Measurements from ENCODE around the gene NOSIP. TPM values are rescaled to one million over a fixed set of nuclear protein-coding genes. Genes with fewer than 3 reads are reported as not detected.

Gene NOSIP
- total RNA-seq, 1 experiment from 2014 or later = 57.9 TPM

GRCh38 chr19:49592486-49593232 is 12.3 kb upstream of the NOSIP start:
- DNase-seq (ENCODE audit: unreplicated experiment) = peak; percentile 63
- Mint-ChIP-seq H3K27ac (ENCODE audit: low read depth, unreplicated experiment) (peak overlapping the region; percentile 38), H3K9me3 (ENCODE audit: unreplicated experiment) (no peaks in the 10 kb centered on the region), H3K4me1 (ENCODE audit: insufficient read depth, unreplicated experiment) (peaks cover 27% of the 10 kb centered on the region), H3K27me3 (ENCODE audit: insufficient read depth, unreplicated experiment) (no peaks in the 10 kb centered on the region), H3K36me3 (ENCODE audit: insufficient read depth, unreplicated experiment) (peaks cover 32% of the 10 kb centered on the region), H3K4me3 (ENCODE audit: unreplicated experiment) (peak overlapping the region; percentile 71)
- ChIA-PET CTCF (interaction anchor here (0.6 to 2.5 kb wide), 4 partner anchors 18 to 1033 kb away, joined by 3 to 11 read pairs (median 3); no protein-coding TSS in a partner anchor), POLR2A (interaction anchor here (0.5 to 8.4 kb wide), 11 partner anchors 9 to 1269 kb away, joined by 3 to 138 read pairs (median 5); partner anchors contain the start of genes BCL2L12, IRF3, NOSIP and PPP1R15A)
- no TSS peak for BruUV-seq (replicated peaks)
- no peak for TF ChIP-seq CTCF (IDR thresholded peaks at IDR 0.05; ENCODE audit: unreplicated experiment)
- intact Hi-C loops (cut with micrococcal nuclease) = loop anchor here (5.0 kb wide), 1 partner anchor 85 kb away; the partner anchor contains the start of gene PRMT1

DNA sequence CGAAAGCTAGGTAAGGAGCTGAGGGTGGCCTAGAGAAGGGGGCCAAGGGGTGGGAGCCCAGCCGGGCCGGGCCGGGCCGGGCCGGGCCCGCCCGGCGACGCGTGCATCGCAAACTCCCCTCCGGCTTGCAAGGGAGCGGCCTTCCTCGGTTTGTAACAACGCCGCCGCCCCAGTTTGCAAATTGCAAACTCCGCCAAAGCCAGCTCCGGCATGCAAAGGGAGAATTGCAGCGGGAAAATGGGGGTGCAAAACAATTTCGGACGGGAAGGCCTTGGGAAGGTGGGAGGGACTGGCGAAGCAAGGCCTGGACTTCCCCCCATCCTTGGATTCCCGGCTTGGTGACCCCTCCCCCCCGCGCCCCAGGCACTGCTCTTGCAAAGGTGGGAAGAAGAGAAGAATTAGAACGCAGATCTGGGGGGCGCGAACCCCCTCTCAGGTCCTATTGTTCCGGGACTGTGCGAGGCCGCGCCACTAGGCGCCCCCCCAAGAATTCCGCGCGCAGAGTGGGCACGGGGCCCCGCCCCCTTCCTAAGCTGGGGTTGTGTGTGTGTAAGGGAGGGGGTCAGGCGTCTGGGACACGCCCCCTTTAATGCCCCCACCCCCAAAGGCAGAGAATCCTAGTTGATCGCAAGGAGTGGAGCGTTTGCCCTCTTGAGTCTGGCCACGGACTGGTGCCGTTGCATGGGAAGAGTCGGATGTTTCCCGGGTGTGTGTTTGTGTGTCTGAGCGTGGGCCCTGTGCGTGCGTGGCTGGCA is 11.6 kb upstream of the NOSIP start:
- peaks cover 32% of the 10 kb centered on the region for H3K36me3 Mint-ChIP-seq (ENCODE audit: insufficient read depth, unreplicated experiment)
- ChIA-PET POLR2A (interaction anchor here (0.9 to 8.4 kb wide), 7 partner anchors 10 to 104 kb away, joined by 3 to 138 read pairs (median 8); partner anchors contain the start of genes NOSIP, PRRG2, RPS11 and RRAS), CTCF (interaction anchor here (0.6 to 2.5 kb wide), 2 partner anchors 22 to 73 kb away, joined by 3 to 11 read pairs; no protein-coding TSS in a partner anchor)
- H3K27me3 Mint-ChIP-seq (ENCODE audit: insufficient read depth, unreplicated experiment) = no peaks in the 10 kb centered on the region
- intact Hi-C loops (cut with micrococcal nuclease) = loop anchor here (5.0 kb wide), 1 partner anchor 85 kb away; the partner anchor contains the start of gene PRMT1
- DNase-seq (ENCODE audit: unreplicated experiment) = peak; percentile 65
- peak overlapping the region; percentile 71 for H3K4me3 Mint-ChIP-seq (ENCODE audit: unreplicated experiment)
- peak overlapping the region; percentile 33 for H3K27ac Mint-ChIP-seq (ENCODE audit: low read depth, unreplicated experiment)
- H3K9me3 Mint-ChIP-seq (ENCODE audit: unreplicated experiment) = no peaks in the 10 kb centered on the region
- BruUV-seq (replicated peaks) = no TSS peak
- H3K4me1 Mint-ChIP-seq (ENCODE audit: insufficient read depth, unreplicated experiment) = peaks cover 27% of the 10 kb centered on the region
- TF ChIP-seq CTCF (IDR thresholded peaks at IDR 0.05; ENCODE audit: unreplicated experiment) = no peak

- intact Hi-C loops (cut with micrococcal nuclease) = loop anchor here (1.0 to 5.0 kb wide), 2 partner anchors 49 to 86 kb away; partner anchors contain the start of genes PRMT1 and RRAS
- Mint-ChIP-seq H3K9me3 (ENCODE audit: unreplicated experiment) (no peaks in the 10 kb centered on the region), H3K27me3 (ENCODE audit: insufficient read depth, unreplicated experiment) (no peaks in the 10 kb centered on the region), H3K27ac (ENCODE audit: low read depth, unreplicated experiment) (peak within 1 kb of the TSS; percentile 33), H3K4me1 (ENCODE audit: insufficient read depth, unreplicated experiment) (peaks cover 27% of the 10 kb centered on the region), H3K4me3 (ENCODE audit: unreplicated experiment) (peak within 1 kb of the TSS; percentile 71), H3K36me3 (ENCODE audit: insufficient read depth, unreplicated experiment) (peaks cover 25% of the 10 kb centered on the region)
- BruUV-seq (replicated peaks) = no TSS peak
- ChIA-PET POLR2A (interaction anchor here (0.6 to 8.4 kb wide), 15 partner anchors 11 to 457 kb away, joined by 3 to 138 read pairs (median 5); partner anchors contain the start of genes AP2A1, BCL2L12, IRF3 and NOSIP), CTCF (interaction anchor here (0.6 to 2.5 kb wide), 2 partner anchors 21 to 74 kb away, joined by 3 to 11 read pairs; no protein-coding TSS in a partner anchor)
- TF ChIP-seq CTCF (IDR thresholded peaks at IDR 0.05; ENCODE audit: unreplicated experiment) = no peak
- DNase-seq (ENCODE audit: unreplicated experiment) = peak; percentile 73
Observed at GRCh38 chr19:49590971-49591730, 10.8 kb upstream of the NOSIP start, which contains the start of gene PRR12. Gene PRR12, plus strand, starts transcription at chr19:49591182. Its CDS starts 473 bp downstream, at chr19:49591655.

Data from MCF 10A (cell line).